ENCODE results near the gene DCTN2.

DNA sequence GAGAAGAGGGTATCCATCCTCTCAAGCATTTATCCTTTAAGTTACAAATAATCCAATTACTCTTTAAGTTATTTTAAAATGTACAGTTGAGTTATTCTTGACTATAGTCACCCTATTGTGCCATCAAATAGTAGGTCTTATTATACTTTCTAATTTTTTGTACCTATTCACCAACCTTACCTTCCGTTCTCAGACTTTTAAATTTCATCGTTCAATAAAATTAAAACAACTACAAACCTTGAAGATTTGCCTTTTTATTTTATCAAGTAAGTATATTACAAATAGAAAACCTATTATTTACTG, 972 bp upstream of the DCTN2 start:
- TF ChIP-seq GATA2 (IDR thresholded peaks at IDR 0.05; ENCODE audit: low read depth, low read length) (no peak), GATA3 (IDR thresholded peaks at IDR 0.05; ENCODE audit: low read depth, low read length) (no peak)

Measured in SH-SY5Y (cell line).